ENCODE measurements around the gene C17orf67.

Gene C17orf67

GRCh38 chr17:56866076-56866475, 32.4 kb upstream of the C17orf67 start:
- DNase-seq (ENCODE audit: low read depth), result no peak
- no peak overlapping the region for H3K4me3 ChIP-seq (ENCODE audit: low read depth, low read length)
- TF ChIP-seq, protein P1, sequence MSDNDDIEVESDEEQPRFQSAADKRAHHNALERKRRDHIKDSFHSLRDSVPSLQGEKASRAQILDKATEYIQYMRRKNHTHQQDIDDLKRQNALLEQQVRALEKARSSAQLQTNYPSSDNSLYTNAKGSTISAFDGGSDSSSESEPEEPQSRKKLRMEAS (IDR thresholded peaks at IDR 0.05; ENCODE audit: low read depth, low read length), result no peak
- TF ChIP-seq POLR2A (IDR thresholded peaks at IDR 0.05; ENCODE audit: extremely low read depth, insufficient read length) (no peak), MYC (IDR thresholded peaks at IDR 0.05; ENCODE audit: low read depth, low read length) (no peak)
- TF ChIP-seq, protein P2, sequence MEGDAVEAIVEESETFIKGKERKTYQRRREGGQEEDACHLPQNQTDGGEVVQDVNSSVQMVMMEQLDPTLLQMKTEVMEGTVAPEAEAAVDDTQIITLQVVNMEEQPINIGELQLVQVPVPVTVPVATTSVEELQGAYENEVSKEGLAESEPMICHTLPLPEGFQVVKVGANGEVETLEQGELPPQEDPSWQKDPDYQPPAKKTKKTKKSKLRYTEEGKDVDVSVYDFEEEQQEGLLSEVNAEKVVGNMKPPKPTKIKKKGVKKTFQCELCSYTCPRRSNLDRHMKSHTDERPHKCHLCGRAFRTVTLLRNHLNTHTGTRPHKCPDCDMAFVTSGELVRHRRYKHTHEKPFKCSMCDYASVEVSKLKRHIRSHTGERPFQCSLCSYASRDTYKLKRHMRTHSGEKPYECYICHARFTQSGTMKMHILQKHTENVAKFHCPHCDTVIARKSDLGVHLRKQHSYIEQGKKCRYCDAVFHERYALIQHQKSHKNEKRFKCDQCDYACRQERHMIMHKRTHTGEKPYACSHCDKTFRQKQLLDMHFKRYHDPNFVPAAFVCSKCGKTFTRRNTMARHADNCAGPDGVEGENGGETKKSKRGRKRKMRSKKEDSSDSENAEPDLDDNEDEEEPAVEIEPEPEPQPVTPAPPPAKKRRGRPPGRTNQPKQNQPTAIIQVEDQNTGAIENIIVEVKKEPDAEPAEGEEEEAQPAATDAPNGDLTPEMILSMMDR (IDR thresholded peaks at IDR 0.05; ENCODE audit: low read depth, low read length), result no peak

GRCh38 chr17:56863974-56864373, 30.3 kb upstream of the C17orf67 start:
- no peak overlapping the region for H3K4me3 ChIP-seq (ENCODE audit: low read depth, low read length)
- no peak for DNase-seq (ENCODE audit: low read depth)
- TF ChIP-seq, protein P1 (IDR thresholded peaks at IDR 0.05; ENCODE audit: low read depth, low read length), result no peak
- TF ChIP-seq MYC (IDR thresholded peaks at IDR 0.05; ENCODE audit: low read depth, low read length), result no peak
- TF ChIP-seq POLR2A (IDR thresholded peaks at IDR 0.05; ENCODE audit: extremely low read depth, insufficient read length), result no peak
- TF ChIP-seq, protein P2 (IDR thresholded peaks at IDR 0.05; ENCODE audit: low read depth, low read length), result no peak

DNA sequence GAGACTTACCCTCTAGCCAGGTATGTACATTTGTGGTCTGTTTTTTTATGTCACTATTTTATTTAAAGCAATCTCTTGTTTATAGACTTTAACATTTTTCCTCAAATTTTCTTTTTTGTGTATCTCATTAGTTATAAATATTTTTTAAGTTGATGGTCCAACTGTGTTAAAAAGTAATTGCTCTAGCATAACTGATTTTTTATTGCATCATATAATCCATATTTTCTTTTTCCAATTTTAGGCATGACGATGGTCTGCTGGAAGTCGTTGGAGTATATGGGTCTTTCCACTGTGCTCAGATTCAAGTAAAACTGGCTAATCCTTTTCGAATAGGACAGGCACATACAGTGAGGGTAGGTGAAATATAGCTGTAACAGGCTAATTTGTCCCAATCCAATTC, 28.2 kb upstream of the C17orf67 start:
- no peak overlapping the region for H3K4me3 ChIP-seq (ENCODE audit: low read depth, low read length)
- no peak for DNase-seq (ENCODE audit: low read depth)
- no peak for TF ChIP-seq POLR2A (IDR thresholded peaks at IDR 0.05; ENCODE audit: extremely low read depth, insufficient read length)

- no peak overlapping the region for H3K4me3 ChIP-seq (ENCODE audit: low read depth, low read length)
- TF ChIP-seq POLR2A (IDR thresholded peaks at IDR 0.05; ENCODE audit: extremely low read depth, insufficient read length) (no peak), MYC (IDR thresholded peaks at IDR 0.05; ENCODE audit: low read depth, low read length) (no peak)
- TF ChIP-seq, protein P2 (IDR thresholded peaks at IDR 0.05; ENCODE audit: low read depth, low read length), result no peak
- TF ChIP-seq, protein P1 (IDR thresholded peaks at IDR 0.05; ENCODE audit: low read depth, low read length), result no peak
- no peak for DNase-seq (ENCODE audit: low read depth)
Observed at GRCh38 chr17:56851008-56851407, 17.3 kb upstream of the C17orf67 start.

- no peak overlapping the region for H3K4me3 ChIP-seq (ENCODE audit: low read depth, low read length)
- no peak for DNase-seq (ENCODE audit: low read depth)
- no peak for TF ChIP-seq POLR2A (IDR thresholded peaks at IDR 0.05; ENCODE audit: extremely low read depth, insufficient read length)
- TF ChIP-seq, protein P1 (IDR thresholded peaks at IDR 0.05; ENCODE audit: low read depth, low read length), result no peak
- TF ChIP-seq MYC (IDR thresholded peaks at IDR 0.05; ENCODE audit: low read depth, low read length), result no peak
- TF ChIP-seq, protein P2 (IDR thresholded peaks at IDR 0.05; ENCODE audit: low read depth, low read length), result no peak
Observed at GRCh38 chr17:56850591-56850990, 16.9 kb upstream of the C17orf67 start.

- no peak overlapping the region for H3K4me3 ChIP-seq (ENCODE audit: low read depth, low read length)
- no peak for DNase-seq (ENCODE audit: low read depth)
- TF ChIP-seq POLR2A (IDR thresholded peaks at IDR 0.05; ENCODE audit: extremely low read depth, insufficient read length) (no peak), MYC (IDR thresholded peaks at IDR 0.05; ENCODE audit: low read depth, low read length) (no peak)
- TF ChIP-seq, protein P2 (IDR thresholded peaks at IDR 0.05; ENCODE audit: low read depth, low read length), result no peak
Observed at GRCh38 chr17:56849131-56849530, 15.4 kb upstream of the C17orf67 start.

Data from NB4 (cell line).